Measurements from ENCODE around the gene GOLGA8S. TPM values are rescaled to one million over a fixed set of nuclear protein-coding genes. Genes with fewer than 3 reads are reported as not detected.
A peak's percentile ranks its signal among the peaks of the same experiment; 100 is the strongest.
"Not testable (repeated sequence)": the region's sequence is repeated elsewhere in the genome, so short reads cannot be mapped to it uniquely, and the experiment has no call there.

Gene GOLGA8S, protein sequence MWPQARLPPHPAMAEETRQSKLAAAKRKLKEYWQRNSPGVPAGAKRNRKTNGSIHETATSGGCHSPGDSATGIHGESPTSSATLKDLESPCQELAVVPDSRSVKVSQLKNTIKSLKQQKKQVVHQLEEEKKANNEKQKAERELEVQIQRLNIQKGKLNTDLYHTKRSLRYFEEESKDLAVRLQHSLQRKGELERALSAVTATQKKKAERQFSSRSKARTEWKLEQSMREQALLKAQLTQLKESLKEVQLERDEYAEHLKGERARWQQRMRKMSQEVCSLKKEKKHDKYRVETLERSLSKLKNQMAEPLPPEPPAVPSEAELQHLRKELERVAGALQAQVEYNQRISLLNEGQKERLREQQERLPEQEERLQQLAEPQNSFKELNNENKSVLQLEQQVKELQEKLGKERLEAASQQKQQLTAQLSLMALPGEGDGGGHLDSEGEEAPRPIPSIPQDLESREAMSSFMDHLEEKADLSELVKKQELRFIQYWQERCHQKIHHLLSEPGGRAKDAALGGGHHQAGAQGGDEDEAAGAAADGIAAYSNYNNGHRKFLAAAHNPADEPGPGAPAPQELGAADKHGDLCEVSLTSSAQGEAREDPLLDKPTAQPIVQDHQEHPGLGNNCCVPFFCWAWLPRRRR
- 0.79 TPM for polyA plus RNA-seq (ENCODE audit: insufficient read length)

DNA sequence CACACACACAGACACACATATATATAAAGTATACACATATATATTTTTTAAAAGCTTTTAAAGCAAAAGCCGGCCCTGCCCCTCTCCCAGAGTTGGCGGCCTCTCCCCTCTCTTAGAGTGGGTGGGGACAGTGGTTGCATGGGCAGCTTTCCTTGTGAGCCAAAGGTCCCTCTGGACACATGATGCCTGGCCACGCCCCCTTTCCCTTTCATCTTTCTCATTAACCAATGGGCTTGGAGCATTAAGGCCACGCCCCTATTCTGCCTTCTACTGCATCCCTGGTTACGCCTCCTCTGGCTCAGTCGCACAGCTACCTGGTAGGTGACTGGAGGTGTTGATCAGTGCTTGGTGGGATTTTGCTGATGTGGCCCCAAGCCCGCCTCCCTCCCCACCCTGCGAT, at the start of gene GOLGA8S:
TSS of gene GOLGA8S (plus strand) at position 301 of the 400 bp plus-strand sequence. CDS start at position 363, 62 bp downstream.
- not testable (repeated sequence) for DNase-seq

DNA sequence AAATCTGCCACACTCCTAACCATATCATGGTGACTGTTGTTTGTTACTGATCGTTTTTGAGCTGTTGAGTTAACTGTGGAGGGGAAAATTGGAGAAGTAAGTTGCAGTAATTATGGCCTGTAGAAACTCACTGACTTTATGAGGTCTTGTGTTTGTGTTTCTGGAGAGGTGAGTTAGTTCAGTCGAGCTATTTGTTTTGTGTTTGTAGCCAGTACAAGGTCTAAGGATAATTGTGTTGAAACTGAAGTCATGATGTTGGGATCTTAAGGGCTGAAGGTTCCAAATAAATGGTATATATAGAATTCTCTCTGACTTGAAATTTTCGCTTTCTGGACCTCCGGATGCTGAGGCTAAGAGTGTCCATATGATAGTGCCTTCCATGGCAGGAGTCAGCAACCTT, 49.7 kb upstream of the GOLGA8S start:
- not testable (repeated sequence) for DNase-seq

- not testable (repeated sequence) for DNase-seq
Measured at GRCh38 chr15:23305921-23306320, 48.6 kb upstream of the GOLGA8S start.

GRCh38 chr15:23311233-23311632, 43.3 kb upstream of the GOLGA8S start:
- DNase-seq = not testable (repeated sequence)

DNA sequence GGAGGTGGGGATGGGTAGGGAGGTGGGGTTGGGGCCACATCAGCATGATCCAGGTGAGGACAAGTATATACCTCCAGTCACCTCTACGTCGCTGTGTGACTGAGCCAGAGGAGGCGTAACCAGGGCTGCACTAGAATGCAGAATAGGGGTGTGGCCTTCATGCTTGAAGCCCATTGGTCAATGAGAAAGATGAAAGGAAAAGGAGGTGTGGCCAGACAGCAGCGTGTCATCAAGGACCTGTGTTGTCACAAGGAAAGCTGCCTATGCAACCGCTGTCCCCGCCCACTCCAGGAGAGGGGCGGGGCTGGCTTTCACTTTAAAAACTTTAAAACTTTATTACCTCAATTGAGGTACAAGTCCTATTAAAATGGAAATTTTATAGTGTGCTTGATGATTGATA, 20.5 kb upstream of the GOLGA8S start, which contains the start of gene GOLGA6L26:
TSS of gene GOLGA6L26 (minus strand) at position 101 of the 400 bp plus-strand sequence. CDS start at position 40, 61 bp downstream.
- not testable (repeated sequence) for DNase-seq

- DNase-seq = not testable (repeated sequence)
Measured at GRCh38 chr15:23362622-23363021, 8.1 kb downstream of the GOLGA8S start.

- not testable (repeated sequence) for DNase-seq
Measured at GRCh38 chr15:23364261-23364660, 9.7 kb downstream of the GOLGA8S start.

GRCh38 chr15:23370578-23370977, 16.0 kb downstream of the GOLGA8S start:
- no peak for DNase-seq

- not testable (repeated sequence) for DNase-seq
Measured at GRCh38 chr15:23371134-23371533, 16.6 kb downstream of the GOLGA8S start.

DNA sequence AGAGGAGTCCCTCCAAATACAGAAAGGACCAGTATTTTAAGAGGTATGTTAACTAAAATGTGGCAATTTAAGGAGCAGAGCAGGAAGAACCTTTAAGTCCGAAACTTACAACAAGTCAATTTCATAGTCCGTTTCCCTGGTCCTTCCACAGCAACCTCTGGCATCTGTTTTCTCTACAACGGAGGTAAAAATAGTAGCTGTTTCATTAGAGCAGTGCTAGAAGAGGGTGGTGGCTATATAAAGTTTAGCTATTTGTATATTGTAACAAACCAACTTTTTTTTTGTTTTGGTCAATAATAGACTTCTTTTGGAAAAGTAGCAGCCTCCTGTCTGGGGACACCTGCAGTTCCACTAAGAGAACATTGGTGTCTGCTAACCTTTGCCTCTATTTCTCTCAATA, 17.3 kb downstream of the GOLGA8S start:
- not testable (repeated sequence) for DNase-seq

- peak; percentile 2 for DNase-seq
Measured at GRCh38 chr15:23372284-23372683, 17.7 kb downstream of the GOLGA8S start.

GRCh38 chr15:23372891-23373600, 18.5 kb downstream of the GOLGA8S start:
- DNase-seq = not testable (repeated sequence)

DNA sequence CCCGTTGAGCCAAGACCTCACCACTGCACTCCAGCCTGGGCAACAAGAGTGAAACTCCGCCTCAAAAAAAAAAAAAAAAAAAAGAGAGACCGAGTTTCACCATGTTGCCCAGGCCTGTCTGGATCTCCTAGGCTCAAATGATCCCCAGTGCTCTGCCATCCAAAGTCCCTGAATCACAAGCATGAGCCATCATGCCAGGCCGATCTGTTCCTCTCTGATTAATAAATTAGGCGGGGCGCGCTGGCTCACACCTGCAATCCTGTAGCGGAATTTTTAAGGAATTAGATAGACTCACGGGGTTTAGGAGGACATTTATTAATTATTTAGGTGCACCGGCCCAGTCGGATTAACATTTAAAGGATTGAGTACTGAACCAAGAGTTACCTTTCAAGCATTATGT, 19.7 kb downstream of the GOLGA8S start:
- not testable (repeated sequence) for DNase-seq

DNA sequence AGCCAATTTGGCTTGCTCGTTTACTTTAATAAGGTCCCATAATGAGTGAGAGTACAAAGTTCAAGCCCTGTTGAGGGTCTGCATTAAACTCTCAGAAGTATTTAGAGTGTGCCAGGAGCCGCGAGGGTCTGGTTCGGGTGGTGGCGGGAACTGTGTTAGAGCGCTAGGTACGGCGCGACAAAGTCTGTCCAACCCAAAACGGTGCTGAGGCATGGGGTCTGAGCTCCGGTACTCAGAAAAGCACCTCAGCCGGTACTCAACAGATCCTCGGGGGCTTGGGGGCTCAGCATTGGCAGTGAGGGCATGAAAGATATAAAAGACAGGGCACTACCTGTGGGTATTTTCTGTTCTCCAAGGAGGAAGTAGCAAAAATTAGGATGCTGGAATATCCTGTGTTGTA, 24.4 kb downstream of the GOLGA8S start:
- DNase-seq = not testable (repeated sequence)

DNA sequence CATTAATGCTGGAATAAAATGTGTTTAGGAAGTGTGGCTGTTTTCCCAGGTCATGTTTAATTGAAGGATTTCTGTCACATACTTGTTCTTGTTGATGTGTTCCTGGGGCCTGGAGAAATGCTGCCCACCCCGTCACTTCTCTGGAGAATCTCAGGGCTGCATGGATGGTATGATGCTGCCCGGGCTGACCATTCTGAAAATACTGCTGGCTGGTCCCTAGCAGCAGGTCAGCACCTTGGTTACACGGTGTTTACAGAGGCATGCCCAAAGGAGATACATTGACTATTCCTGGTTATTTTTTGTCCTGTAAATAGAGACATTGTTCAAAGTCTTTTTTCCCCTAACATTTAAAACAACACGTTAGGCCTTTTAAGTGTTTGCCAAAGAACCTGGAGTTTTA, 26.2 kb downstream of the GOLGA8S start:
- DNase-seq = not testable (repeated sequence)

DNA sequence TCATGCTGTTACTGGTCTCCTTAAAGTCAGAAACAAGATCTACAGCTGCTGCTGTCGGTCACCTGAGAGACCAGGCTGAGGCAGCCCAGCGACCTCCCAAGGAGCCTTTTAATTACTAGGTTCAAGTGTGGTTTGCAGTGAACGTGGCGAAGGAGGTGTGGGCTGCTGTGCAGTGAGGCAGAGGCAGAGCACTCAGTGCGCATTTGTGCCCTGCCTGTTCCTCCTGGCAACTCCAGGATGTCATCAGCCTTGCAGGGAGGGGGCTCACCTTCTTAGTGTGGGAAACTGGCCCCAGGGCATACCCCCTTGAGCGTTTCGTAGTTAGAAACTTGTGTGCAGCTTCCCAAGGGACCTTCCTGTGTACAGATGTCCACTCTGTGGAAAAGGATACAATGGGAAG, 26.6 kb downstream of the GOLGA8S start:
- DNase-seq = not testable (repeated sequence)

GRCh38 chr15:23384371-23384770, 29.8 kb downstream of the GOLGA8S start:
- no peak for DNase-seq

DNA sequence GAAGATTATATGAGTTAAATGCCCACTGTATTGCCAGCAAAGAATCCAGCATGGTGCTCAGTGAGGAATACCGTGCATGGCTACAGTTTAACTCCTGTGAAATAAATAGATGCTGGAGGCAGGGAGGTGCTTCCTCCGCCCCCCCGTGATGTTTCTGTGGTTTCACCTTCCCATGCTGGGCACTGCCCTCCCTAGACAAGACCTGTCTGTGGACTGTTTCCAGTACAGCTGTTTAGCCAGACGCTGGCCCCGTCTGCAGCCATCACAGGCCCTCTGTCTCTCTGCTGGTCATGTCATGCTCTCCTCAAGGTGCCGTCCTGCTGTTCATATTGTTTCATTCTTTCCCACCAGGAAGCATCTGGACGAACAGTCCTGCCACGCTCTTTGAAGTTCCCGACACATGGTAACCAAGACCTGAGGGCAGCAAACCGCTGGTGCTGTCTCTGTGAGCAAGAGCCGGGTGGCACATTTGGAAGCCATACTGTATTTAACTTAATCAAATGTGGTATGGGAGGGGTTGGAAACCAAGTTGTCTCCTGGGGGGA, 31.4 kb downstream of the GOLGA8S start:
- no peak for DNase-seq

DNA sequence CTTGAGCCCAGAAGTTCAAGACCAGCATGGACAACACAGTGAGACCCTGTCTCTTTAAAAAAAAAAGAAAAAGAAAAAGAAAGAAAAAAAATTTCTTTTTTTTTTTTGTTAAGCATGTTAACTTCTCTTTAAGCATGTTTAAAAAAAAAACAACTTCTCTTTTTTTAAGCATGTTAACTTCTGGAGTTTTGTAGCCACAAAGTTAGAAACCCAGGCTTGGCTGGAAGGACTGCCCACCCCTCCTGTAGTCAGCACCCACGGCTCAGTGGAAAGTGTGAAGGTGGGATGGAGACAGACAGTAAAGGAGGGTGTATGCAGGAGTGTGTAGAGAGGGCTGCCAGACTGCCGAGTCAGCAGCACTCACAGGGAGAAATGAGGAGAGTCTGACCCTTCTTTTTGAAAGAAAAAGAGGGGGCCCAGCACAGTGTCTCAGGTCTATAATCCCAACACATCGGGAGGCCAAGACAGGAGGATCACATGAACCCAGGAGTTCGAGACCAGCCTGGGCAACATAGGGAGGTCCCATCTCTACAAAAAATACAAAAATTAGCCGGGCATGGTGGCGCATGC, 33.2 kb downstream of the GOLGA8S start:
- DNase-seq = no peak

GRCh38 chr15:23395030-23395692, 40.6 kb downstream of the GOLGA8S start:
- DNase-seq = no peak

- DNase-seq = no peak
Measured at GRCh38 chr15:23395832-23396231, 41.3 kb downstream of the GOLGA8S start.

DNA sequence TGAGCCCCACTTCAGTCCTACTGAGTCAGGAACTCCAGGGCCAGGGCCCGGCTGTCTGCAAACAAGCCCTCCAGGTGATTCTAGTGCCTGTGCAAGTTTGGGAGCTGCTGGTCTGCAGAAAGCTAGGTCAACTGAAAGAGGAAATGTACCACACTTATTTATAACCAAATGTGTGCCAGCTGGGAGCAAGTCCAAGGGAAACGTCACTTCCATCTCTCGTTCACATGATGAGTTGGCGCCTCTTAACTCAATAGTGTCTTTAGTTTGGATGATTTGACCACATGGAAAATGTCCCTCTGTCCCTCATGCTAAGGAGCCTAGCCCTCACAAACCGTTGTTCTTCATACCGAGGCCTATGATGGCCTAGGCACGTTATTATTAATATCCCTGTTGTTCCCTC, 43.2 kb downstream of the GOLGA8S start:
- no peak for DNase-seq

Measured in hindlimb muscle (tissue), 1 donor.